DMS79 (cell line): ENCODE data around the gene SLC51B.
"Not testable (repeated sequence)": the region's sequence is repeated elsewhere in the genome, so short reads cannot be mapped to it uniquely, and the experiment has no call there.

ENCODE experiments used
- DNase-seq: peaks from one replicate; lab custom pipeline; 2025; lab: John Stamatoyannopoulos, UW

Gene SLC51B

GRCh38 chr15:65041787-65042186 lies 3.4 kb upstream of the SLC51B start:
- no peak for DNase-seq

- DNase-seq, result no peak
These were observed 2.3 kb upstream of the SLC51B start for GRCh38 chr15:65042776-65043327.

- not testable (repeated sequence) for DNase-seq
These were observed 969 bp upstream of the SLC51B start for GRCh38 chr15:65044218-65044617.

GRCh38 chr15:65048241-65048640 lies 3.1 kb downstream of the SLC51B start:
- no peak for DNase-seq

- peak; percentile 80 for DNase-seq
These were observed 4.2 kb downstream of the SLC51B start for GRCh38 chr15:65049418-65049840.

- DNase-seq, result no peak
These were observed 5.1 kb downstream of the SLC51B start for GRCh38 chr15:65050270-65050669.

GRCh38 chr15:65051266-65051665 lies 6.1 kb downstream of the SLC51B start:
- DNase-seq, result no peak

- DNase-seq, result no peak
These were observed 7.8 kb downstream of the SLC51B start for GRCh38 chr15:65052956-65053355.

- no peak for DNase-seq
These were observed 9.4 kb downstream of the SLC51B start for GRCh38 chr15:65054333-65055200.

- no peak for DNase-seq
These were observed 10.1 kb downstream of the SLC51B start for GRCh38 chr15:65055201-65055870.

GRCh38 chr15:65056106-65056505 lies 10.9 kb downstream of the SLC51B start:
- DNase-seq, result no peak

- DNase-seq, result no peak
These were observed 11.8 kb downstream of the SLC51B start for GRCh38 chr15:65056868-65057548.

GRCh38 chr15:65057549-65057940 lies 12.4 kb downstream of the SLC51B start:
- no peak for DNase-seq

GRCh38 chr15:65058394-65059368 lies 13.5 kb downstream of the SLC51B start:
- DNase-seq, result no peak

GRCh38 chr15:65059369-65059750 lies 14.2 kb downstream of the SLC51B start:
- DNase-seq, result no peak

GRCh38 chr15:65059931-65060596 lies 14.9 kb downstream of the SLC51B start:
- DNase-seq, result no peak

- DNase-seq, result no peak
These were observed 15.6 kb downstream of the SLC51B start for GRCh38 chr15:65060641-65061397.

- no peak for DNase-seq
These were observed 16.9 kb downstream of the SLC51B start for GRCh38 chr15:65062061-65062460.

- DNase-seq, result no peak
These were observed 17.5 kb downstream of the SLC51B start for GRCh38 chr15:65062726-65063125.
